Lung (tissue), 13 donors: ENCODE results near the gene DYNLRB1. TPM values are rescaled to one million over a fixed set of nuclear protein-coding genes. Genes with fewer than 3 reads are reported as not detected.

Experiments used
- ATAC-seq: fragments of 200-7000 bp; cut with Tn5 transposase; one replicate; pipeline ENCODE4 v1.9.1; 2020; ENCODE audit warnings: moderate number of reproducible peaks; ENCODE audit not compliant: insufficient read depth, low FRiP score
- DNase-seq, 3 donors: peaks; one replicate each; pipeline ENCODE4 v3.0.0-alpha.2; 2013 to 2017
- H3K27ac ChIP-seq, 2 donors: one replicate each; pipeline ENCODE4 v1.5.1; 2013; ENCODE audit warnings: mild to moderate bottlenecking in 2 of 2, moderate library complexity in 2 of 2, control low read depth in 1 of 2, inconsistent platforms in 1 of 2, low read depth in 1 of 2, low read length in 1 of 2
- H3K27me3 ChIP-seq, 3 donors: one replicate each; pipeline ENCODE4 v1.5.1; 2013; ENCODE audit warnings: low read length in 2 of 3; ENCODE audit not compliant: control insufficient read depth in 3 of 3, insufficient read depth in 3 of 3
- H3K36me3 ChIP-seq, 4 donors: one replicate each; pipeline ENCODE4 v1.5.1; 2013; ENCODE audit warnings: low read length in 4 of 4, mild to moderate bottlenecking in 1 of 4, moderate library complexity in 1 of 4; ENCODE audit not compliant: control insufficient read depth in 4 of 4, insufficient read depth in 4 of 4
- H3K4me1 ChIP-seq, 5 donors: one replicate each; pipeline ENCODE4 v1.5.1; 2013; ENCODE audit warnings: low read length in 5 of 5, mild to moderate bottlenecking in 2 of 5, moderate library complexity in 1 of 5; ENCODE audit not compliant: control insufficient read depth in 5 of 5, insufficient read depth in 5 of 5
- H3K4me3 ChIP-seq: one replicate; pipeline ENCODE4 v1.5.1; 2013; ENCODE audit warnings: mild to moderate bottlenecking, control low read depth, moderate library complexity
- H3K9ac ChIP-seq, 2 donors: one replicate each; pipeline ENCODE4 v1.5.1; 2013; ENCODE audit warnings: low read length in 2 of 2, control low read depth in 1 of 2; ENCODE audit not compliant: insufficient read depth in 1 of 2
- H3K9me3 ChIP-seq, 4 donors: one replicate each; pipeline ENCODE4 v1.5.1; 2013; ENCODE audit warnings: low read length in 3 of 4, mild to moderate bottlenecking in 1 of 4, moderate library complexity in 1 of 4; ENCODE audit not compliant: control insufficient read depth in 4 of 4, insufficient read depth in 3 of 4
- CTCF ChIP-seq: IDR thresholded peaks from 2 replicates; pipeline ENCODE4 v1.5.1; 2012; ENCODE audit warnings: mild to moderate bottlenecking; ENCODE audit errors: control extremely low read depth, extremely low read depth
- WGBS, 2 donors: extraction: QIAGEN DNeasy Blood & Tissue Kit; methylation state at CpG; one replicate each; pipeline ENCODE4 v1.1.7; 2013; 5-methylcytosine and 5-hydroxymethylcytosine counted together
- polyA plus RNA-seq, 2 donors: library from polyadenylated mRNA; stranded (reverse); fragments of 200-250 nt; gene quantifications; one replicate each; pipeline ENCODE4 v1.2.1, GENCODE V29; 2013
- small RNA-seq: library from RNA; depleted of rRNA; stranded (forward); fragments of <200 nt; gene quantifications from one replicate; pipeline ENCODE3, GENCODE V24; 2014; ENCODE audit warnings: low replicate concordance
- total RNA-seq, 2 donors: library from RNA; depleted of rRNA in 1 of 2; stranded (reverse); fragments of >200 nt in 1 of 2; gene quantifications; one replicate each; pipeline ENCODE4 v1.2.1, GENCODE V29; 2014 to 2021
- donor health status: control.
- donor health status: control.
- donor health status: Bipolar disorder and iron deficiency.
- donor health status: healthy.
- donor health status: DM: yes; HTN: yes; CAD: no.

The DYNLRB1 gene
- total and polyA plus RNA-seq, 4 donors, result 77.3 to 433 (median 156) TPM

GRCh38 chr20:34586488-34587163 lies 70.4 kb downstream of the DYNLRB1 start:
- Histone ChIP-seq H3K9ac (no peak overlapping the region), H3K9me3 (no peaks in the 10 kb centered on the region), H3K27ac (no peak overlapping the region), H3K36me3 (peaks cover 2 to 14% (median 3%) of the 10 kb centered on the region in 4 donors), H3K27me3 (no peaks in the 10 kb centered on the region), H3K4me3 (no peak overlapping the region), H3K4me1 (peaks cover 0 to 5% (median under 1%) of the 10 kb centered on the region in 5 donors)
- no peak for TF ChIP-seq CTCF
- WGBS, 2 donors, result 96 to 97% methylated on average over 9 of the region's 9 CpGs
- DNase-seq (no peak), ATAC-seq (no peak)

Small RNA genes lying within 50 kb of the gene (small RNA-seq; reads per million reads assigned to genes)
- not detected for gene RF00019

Other genes starting within 250 kb of the DYNLRB1 start
- 100 to 1,000 TPM in 1 of 2 donors, 10 to 100 TPM in 1; 40.2 to 116 TPM for gene AHCY, start 213.1 kb upstream of the DYNLRB1 start, total RNA-seq
- 100 to 1,000 TPM in 1 of 2 donors, 10 to 100 TPM in 1; 93.7 to 116 TPM for gene AHCY, start 213.1 kb upstream of the DYNLRB1 start, polyA plus RNA-seq
- 10 to 100 TPM; 45.4 to 68.1 TPM for gene ITCH, start 153.1 kb upstream of the DYNLRB1 start, total RNA-seq
- 10 to 100 TPM in 1 of 2 donors, 1 to 10 TPM in 1; 9.3 to 15.4 TPM for gene ITCH, start 153.1 kb upstream of the DYNLRB1 start, polyA plus RNA-seq
- 10 to 100 TPM; 30.1 to 30.7 TPM for gene MAP1LC3A, start 42.3 kb downstream of the DYNLRB1 start, total RNA-seq
- 10 to 100 TPM; 44.8 to 67.6 TPM for gene MAP1LC3A, start 42.3 kb downstream of the DYNLRB1 start, polyA plus RNA-seq
- gene PIGU, start 160.7 kb downstream of the DYNLRB1 start, total RNA-seq, result 10 to 100 TPM; 15.7 to 20.2 TPM
- gene PIGU, start 160.7 kb downstream of the DYNLRB1 start, polyA plus RNA-seq, result 10 to 100 TPM; 19.9 to 21.2 TPM
- gene TP53INP2, start 187.9 kb downstream of the DYNLRB1 start, total RNA-seq, result 10 to 100 TPM in 1 of 2 donors, 1 to 10 TPM in 1; 7.8 to 19.5 TPM
- 10 to 100 TPM in 1 of 2 donors, 1 to 10 TPM in 1; 5.8 to 15.0 TPM for gene TP53INP2, start 187.9 kb downstream of the DYNLRB1 start, polyA plus RNA-seq